OCI-LY1 (cell line): ENCODE results near the gene LRP5.

Source experiments
- CTCF ChIP-seq: fragments of 200-600 bp; sonication (generic), shearing (Covaris generic); IDR thresholded peaks from 2 replicates; pipeline ENCODE4 v1.5.1; 2017; ENCODE audit warnings: mild to moderate bottlenecking, antibody characterized with exemption, low read length, moderate library complexity, mixed read lengths
- EZH2 ChIP-seq: fragments of 200-600 bp; sonication (generic), shearing (Covaris generic); IDR thresholded peaks from 2 replicates; pipeline ENCODE4 v1.8.0; 2017; ENCODE audit warnings: borderline replicate concordance, mixed run types, mild to moderate bottlenecking, antibody characterized with exemption, low read length, moderate library complexity, mixed read lengths

- TF ChIP-seq CTCF (no peak), EZH2 (no peak)
Observed at GRCh38 chr11:68470304-68470811, 158.0 kb downstream of the LRP5 start.
